Bronchial epithelial cell (primary cell): Measurements from ENCODE around the gene GRIK2. TPM values are rescaled to one million over a fixed set of nuclear protein-coding genes. Genes with fewer than 3 reads are reported as not detected.
A peak's percentile ranks its signal among the peaks of the same experiment; 100 is the strongest.

Source experiments
- DNase-seq: peaks from one replicate; pipeline ENCODE4 v3.0.0-alpha.2; 2010; ENCODE audit warnings: low read depth
- FAIRE-seq: peaks from 2 replicates; lab custom pipeline; 2011; peaks lifted over from hg19 to GRCh38; lab: Jason Lieb, UNC
- H3K27me3 ChIP-seq: 2 replicates; pipeline ENCODE4 v1.5.1; 2011; ENCODE audit warnings: low read length; ENCODE audit not compliant: control insufficient read depth, insufficient read depth
- H3K36me3 ChIP-seq: 2 replicates; pipeline ENCODE4 v1.5.1; 2011; ENCODE audit warnings: low read length; ENCODE audit not compliant: control insufficient read depth, insufficient read depth
- H3K4me3 ChIP-seq: 2 replicates; pipeline ENCODE4 v1.5.1; 2011; ENCODE audit warnings: mild to moderate bottlenecking, low read depth, low read length, control low read depth
- CTCF ChIP-seq: IDR thresholded peaks from 2 replicates; pipeline ENCODE4 v1.5.1; 2011; ENCODE audit warnings: mild to moderate bottlenecking, moderate library complexity, low read length, control low read depth, inconsistent platforms; ENCODE audit not compliant: insufficient read depth, severe bottlenecking
- total RNA-seq: library from RNA; depleted of rRNA; stranded (reverse); fragments of >200 nt; gene quantifications from 2 replicates; pipeline ENCODE4 v1.2.1, GENCODE V29; 2014

Gene GRIK2
- total RNA-seq, 1 donor from 2014 or later = 0.26 TPM

GRCh38 chr6:101755931-101756330 lies 362.4 kb downstream of the GRIK2 start:
- FAIRE-seq = no peak

GRCh38 chr6:101758368-101758767 lies 364.9 kb downstream of the GRIK2 start:
- TF ChIP-seq CTCF = no peak
- no peak overlapping the region for H3K4me3 ChIP-seq
- DNase-seq = no peak
- no peak for FAIRE-seq
- no peaks in the 10 kb centered on the region for H3K36me3 ChIP-seq
- H3K27me3 ChIP-seq = no peaks in the 10 kb centered on the region

More at GRCh38 chr6:101755931-101756330, 362.4 kb downstream of the GRIK2 start:
- no peak overlapping the region for H3K4me3 ChIP-seq
- no peak for TF ChIP-seq CTCF
- no peak for DNase-seq
- no peaks in the 10 kb centered on the region for H3K27me3 ChIP-seq
- no peaks in the 10 kb centered on the region for H3K36me3 ChIP-seq

GRCh38 chr6:101760843-101761621 lies 367.5 kb downstream of the GRIK2 start:
- TF ChIP-seq CTCF = no peak
- no peaks in the 10 kb centered on the region for H3K36me3 ChIP-seq
- peak; percentile 89 for DNase-seq
- no peak for FAIRE-seq
- no peak overlapping the region for H3K4me3 ChIP-seq
- H3K27me3 ChIP-seq = no peaks in the 10 kb centered on the region

GRCh38 chr6:101762851-101763250 lies 369.3 kb downstream of the GRIK2 start:
- no peaks in the 10 kb centered on the region for H3K36me3 ChIP-seq
- H3K27me3 ChIP-seq = no peaks in the 10 kb centered on the region

GRCh38 chr6:101765281-101765680 lies 371.8 kb downstream of the GRIK2 start:
- H3K4me3 ChIP-seq = no peak overlapping the region
- FAIRE-seq = no peak
- no peak for DNase-seq
- H3K27me3 ChIP-seq = no peaks in the 10 kb centered on the region
- no peak for TF ChIP-seq CTCF
- no peaks in the 10 kb centered on the region for H3K36me3 ChIP-seq

More at GRCh38 chr6:101762851-101763250, 369.3 kb downstream of the GRIK2 start:
- DNase-seq (peak; percentile 28), FAIRE-seq (no peak)
- no peak for TF ChIP-seq CTCF
- no peak overlapping the region for H3K4me3 ChIP-seq
